PC-3 (cell line): ENCODE measurements around the gene NPBWR2.

Experiments
- CTCF ChIP-seq: fragments of 300-600 bp; sonication (generic); conservative IDR thresholded peaks from 2 replicates; pipeline ENCODE4 v1.5.1; 2017; ENCODE audit warnings: antibody characterized with exemption, low read depth, mild to moderate bottlenecking, low read length
- EZH2 ChIP-seq: fragments of 300-600 bp; sonication (generic); IDR thresholded peaks from one replicate; pipeline ENCODE4 v1.6.1; 2017; ENCODE audit warnings: antibody characterized with exemption, mild to moderate bottlenecking, low read length; ENCODE audit not compliant: unreplicated experiment

GRCh38 chr20:64062276-64062595 is 45.1 kb downstream of the NPBWR2 start:
- TF ChIP-seq EZH2 (no peak), CTCF (no peak)
